ENCODE data around the gene VPS9D1.

VPS9D1 gene

GRCh38 chr16:89720813-89721545, at the start of gene VPS9D1, which contains the start of gene ZNF276:
VPS9D1 (minus strand) TSS chr16:89720898; CDS start chr16:89720861, 37 bp downstream.
ZNF276 (plus strand) TSS chr16:89721537; CDS start chr16:89721641, 104 bp downstream.
- peaks cover 15 to 21% of the 10 kb centered on the region in 2 donors for H3K36me3 ChIP-seq (ENCODE audit: control insufficient read depth in 2 of 2, insufficient read depth in 2 of 2, low read length in 2 of 2)
- peak within 1 kb of the TSS; percentile 97 to 99 for H3K27ac ChIP-seq (ENCODE audit: low read depth in 2 of 2, low read length in 2 of 2)
- no peaks in the 10 kb centered on the region for H3K27me3 ChIP-seq (ENCODE audit: control insufficient read depth in 2 of 2, insufficient read depth in 2 of 2, low read length in 2 of 2)
- H3K4me3 ChIP-seq (ENCODE audit: low read length in 2 of 2), result peak within 1 kb of the TSS; percentile 65 to 82
- peaks cover 34 to 37% of the 10 kb centered on the region in 2 donors for H3K4me1 ChIP-seq (ENCODE audit: control insufficient read depth in 2 of 2, insufficient read depth in 2 of 2, low read length in 2 of 2)
- no peaks in the 10 kb centered on the region for H3K9me3 ChIP-seq (ENCODE audit: control insufficient read depth in 2 of 2, low read length in 2 of 2)
- H3K9ac ChIP-seq (ENCODE audit: low read depth in 1 of 2, low read length in 2 of 2), result peak within 1 kb of the TSS; percentile 89 to 92

DNA sequence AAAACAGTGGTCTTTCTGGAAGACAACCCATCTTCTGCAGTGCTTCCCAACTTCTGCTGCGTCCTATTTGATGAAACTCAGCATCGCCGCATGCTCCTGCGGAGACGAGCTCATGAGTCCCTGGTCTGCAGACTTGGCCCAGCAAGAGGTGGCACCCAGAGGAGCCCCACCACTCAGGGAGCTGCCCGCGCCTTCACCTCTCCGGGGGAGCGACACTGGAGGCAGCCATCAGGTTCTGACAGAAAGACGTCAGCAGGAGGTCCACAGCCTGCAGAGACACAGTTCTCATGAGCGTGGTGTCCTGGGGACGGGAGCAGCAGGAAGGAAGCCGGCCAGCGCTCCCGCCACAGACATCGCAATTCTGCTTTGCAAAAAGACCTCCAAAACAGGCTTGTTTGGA, 49.7 kb upstream of the VPS9D1 start:
- Histone ChIP-seq H3K4me1 (ENCODE audit: control insufficient read depth in 2 of 2, insufficient read depth in 2 of 2, low read length in 2 of 2) (peaks cover 1 to 3% of the 10 kb centered on the region in 2 donors), H3K36me3 (ENCODE audit: control insufficient read depth in 2 of 2, insufficient read depth in 2 of 2, low read length in 2 of 2) (peaks cover 3 to 7% of the 10 kb centered on the region in 2 donors), H3K4me3 (ENCODE audit: low read length in 2 of 2) (no peak overlapping the region), H3K27me3 (ENCODE audit: control insufficient read depth in 2 of 2, insufficient read depth in 2 of 2, low read length in 2 of 2) (no peaks in the 10 kb centered on the region), H3K9me3 (ENCODE audit: control insufficient read depth in 2 of 2, low read length in 2 of 2) (no peaks in the 10 kb centered on the region), H3K9ac (ENCODE audit: low read depth in 1 of 2, low read length in 2 of 2) (no peak overlapping the region), H3K27ac (ENCODE audit: low read depth in 2 of 2, low read length in 2 of 2) (no peak overlapping the region)

DNA sequence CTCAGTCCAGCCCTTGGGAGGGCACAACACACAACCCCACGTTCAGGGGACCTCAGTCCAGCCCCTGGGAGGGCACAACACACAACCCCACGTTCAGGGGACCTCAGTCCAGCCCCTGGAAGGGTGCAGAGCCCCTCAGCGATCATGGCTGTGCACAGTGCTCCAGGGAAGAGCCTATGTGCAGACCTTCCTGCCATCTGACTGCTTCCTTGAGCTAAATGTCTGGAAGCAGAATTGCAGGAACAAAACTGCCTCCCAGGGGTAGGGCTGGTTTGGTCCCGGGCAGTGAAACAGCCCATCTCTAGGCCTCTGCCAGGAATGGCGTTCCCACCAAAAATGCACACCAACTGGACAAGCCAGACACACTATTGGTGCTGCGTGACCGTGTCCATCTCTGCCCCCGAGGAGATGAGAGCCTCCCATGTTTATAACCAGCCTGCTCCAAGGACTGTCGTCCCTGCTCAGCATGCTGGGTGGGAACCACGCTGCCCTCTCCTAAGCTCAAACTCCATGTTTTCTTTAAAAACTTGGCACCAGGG, 44.7 kb upstream of the VPS9D1 start:
- peaks cover 0 to 6% of the 10 kb centered on the region in 2 donors for H3K36me3 ChIP-seq (ENCODE audit: control insufficient read depth in 2 of 2, insufficient read depth in 2 of 2, low read length in 2 of 2)
- H3K27ac ChIP-seq (ENCODE audit: low read depth in 2 of 2, low read length in 2 of 2), result peak overlapping the region; percentile 69 to 81
- peak overlapping the region; percentile 62 to 72 for H3K4me3 ChIP-seq (ENCODE audit: low read length in 2 of 2)

DNA sequence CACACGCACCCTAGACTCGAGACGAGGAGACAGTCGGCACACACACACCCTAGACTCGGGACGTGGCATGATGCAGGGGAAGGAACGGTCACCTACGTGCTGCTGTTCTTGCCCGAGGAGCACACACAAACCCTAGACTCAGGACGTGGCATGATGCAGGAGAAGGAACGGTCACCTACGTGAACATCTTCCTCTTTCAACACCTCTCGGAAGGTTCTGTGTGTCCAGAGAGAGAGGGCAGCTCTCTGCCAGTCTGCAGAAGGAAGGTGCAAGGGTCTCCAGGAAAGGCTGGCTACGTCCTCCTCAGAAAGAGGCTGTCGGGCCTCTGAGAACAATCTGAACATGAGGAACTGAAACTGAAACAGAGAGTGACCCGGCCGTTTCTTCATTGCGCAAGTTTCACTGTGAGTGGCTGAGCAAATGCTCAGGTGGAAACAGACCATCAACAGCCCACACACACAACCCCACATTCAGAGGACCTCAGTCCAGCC, 44.1 kb upstream of the VPS9D1 start:
- Histone ChIP-seq H3K27ac (ENCODE audit: low read depth in 2 of 2, low read length in 2 of 2) (peak overlapping the region; percentile 69 to 81), H3K4me3 (ENCODE audit: low read length in 2 of 2) (peak overlapping the region; percentile 62 to 72), H3K9ac (ENCODE audit: low read depth in 1 of 2, low read length in 2 of 2) (peak overlapping the region; percentile 57 to 60), H3K9me3 (ENCODE audit: control insufficient read depth in 2 of 2, low read length in 2 of 2) (no peaks in the 10 kb centered on the region), H3K4me1 (ENCODE audit: control insufficient read depth in 2 of 2, insufficient read depth in 2 of 2, low read length in 2 of 2) (peaks cover 9 to 15% of the 10 kb centered on the region in 2 donors), H3K27me3 (ENCODE audit: control insufficient read depth in 2 of 2, insufficient read depth in 2 of 2, low read length in 2 of 2) (no peaks in the 10 kb centered on the region), H3K36me3 (ENCODE audit: control insufficient read depth in 2 of 2, insufficient read depth in 2 of 2, low read length in 2 of 2) (peaks cover 0 to 6% of the 10 kb centered on the region in 2 donors)

More for the DNA sequence above, 44.7 kb upstream of the VPS9D1 start:
- no peaks in the 10 kb centered on the region for H3K9me3 ChIP-seq (ENCODE audit: control insufficient read depth in 2 of 2, low read length in 2 of 2)
- H3K4me1 ChIP-seq (ENCODE audit: control insufficient read depth in 2 of 2, insufficient read depth in 2 of 2, low read length in 2 of 2), result peaks cover 9 to 15% of the 10 kb centered on the region in 2 donors
- H3K27me3 ChIP-seq (ENCODE audit: control insufficient read depth in 2 of 2, insufficient read depth in 2 of 2, low read length in 2 of 2), result no peaks in the 10 kb centered on the region
- H3K9ac ChIP-seq (ENCODE audit: low read depth in 1 of 2, low read length in 2 of 2), result peak overlapping the region; percentile 57 to 60

- no peak overlapping the region for H3K27ac ChIP-seq (ENCODE audit: low read depth in 2 of 2, low read length in 2 of 2)
- peaks cover 9 to 15% of the 10 kb centered on the region in 2 donors for H3K4me1 ChIP-seq (ENCODE audit: control insufficient read depth in 2 of 2, insufficient read depth in 2 of 2, low read length in 2 of 2)
- H3K9ac ChIP-seq (ENCODE audit: low read depth in 1 of 2, low read length in 2 of 2), result no peak overlapping the region
- peaks cover 0 to 9% of the 10 kb centered on the region in 2 donors for H3K36me3 ChIP-seq (ENCODE audit: control insufficient read depth in 2 of 2, insufficient read depth in 2 of 2, low read length in 2 of 2)
- no peaks in the 10 kb centered on the region for H3K27me3 ChIP-seq (ENCODE audit: control insufficient read depth in 2 of 2, insufficient read depth in 2 of 2, low read length in 2 of 2)
- no peaks in the 10 kb centered on the region for H3K9me3 ChIP-seq (ENCODE audit: control insufficient read depth in 2 of 2, low read length in 2 of 2)
- peak overlapping the region in 1 of 2 donors; percentile 13 for H3K4me3 ChIP-seq (ENCODE audit: low read length in 2 of 2)
Measured at GRCh38 chr16:89761304-89761922, 40.7 kb upstream of the VPS9D1 start.

DNA sequence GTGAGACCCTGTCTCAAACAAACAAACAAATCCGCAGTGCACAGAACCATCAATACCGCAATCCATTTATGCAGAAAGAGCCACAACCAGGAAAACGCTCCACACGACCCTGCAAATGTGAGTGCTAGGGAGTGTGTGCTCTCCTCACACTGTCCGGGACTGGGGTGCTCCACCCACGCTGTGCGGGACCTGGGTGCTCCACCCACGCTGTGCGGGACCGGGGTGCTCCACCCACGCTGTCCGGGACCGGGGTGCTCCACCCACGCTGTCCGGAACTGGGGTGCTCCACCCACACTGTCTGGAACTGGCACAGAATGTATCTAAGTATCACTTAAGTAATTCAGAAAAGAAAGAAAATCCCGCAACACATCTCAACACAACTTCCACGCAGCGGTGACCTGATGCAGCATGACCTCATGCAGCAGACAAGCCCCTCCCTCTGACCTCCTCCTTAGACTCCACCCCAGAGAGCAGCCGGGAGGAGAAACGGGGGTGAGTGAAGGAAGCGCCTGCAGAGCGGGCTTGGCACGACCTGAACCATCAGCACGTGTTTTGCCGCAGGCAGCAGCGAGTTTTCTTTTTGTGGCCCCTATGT, 39.1 kb upstream of the VPS9D1 start:
- H3K9ac ChIP-seq (ENCODE audit: low read depth in 1 of 2, low read length in 2 of 2), result no peak overlapping the region
- peaks cover 0 to 9% of the 10 kb centered on the region in 2 donors for H3K36me3 ChIP-seq (ENCODE audit: control insufficient read depth in 2 of 2, insufficient read depth in 2 of 2, low read length in 2 of 2)
- peaks cover 4 to 10% of the 10 kb centered on the region in 2 donors for H3K4me1 ChIP-seq (ENCODE audit: control insufficient read depth in 2 of 2, insufficient read depth in 2 of 2, low read length in 2 of 2)
- H3K4me3 ChIP-seq (ENCODE audit: low read length in 2 of 2), result no peak overlapping the region
- H3K27me3 ChIP-seq (ENCODE audit: control insufficient read depth in 2 of 2, insufficient read depth in 2 of 2, low read length in 2 of 2), result no peaks in the 10 kb centered on the region
- H3K9me3 ChIP-seq (ENCODE audit: control insufficient read depth in 2 of 2, low read length in 2 of 2), result no peaks in the 10 kb centered on the region
- H3K27ac ChIP-seq (ENCODE audit: low read depth in 2 of 2, low read length in 2 of 2), result no peak overlapping the region

DNA sequence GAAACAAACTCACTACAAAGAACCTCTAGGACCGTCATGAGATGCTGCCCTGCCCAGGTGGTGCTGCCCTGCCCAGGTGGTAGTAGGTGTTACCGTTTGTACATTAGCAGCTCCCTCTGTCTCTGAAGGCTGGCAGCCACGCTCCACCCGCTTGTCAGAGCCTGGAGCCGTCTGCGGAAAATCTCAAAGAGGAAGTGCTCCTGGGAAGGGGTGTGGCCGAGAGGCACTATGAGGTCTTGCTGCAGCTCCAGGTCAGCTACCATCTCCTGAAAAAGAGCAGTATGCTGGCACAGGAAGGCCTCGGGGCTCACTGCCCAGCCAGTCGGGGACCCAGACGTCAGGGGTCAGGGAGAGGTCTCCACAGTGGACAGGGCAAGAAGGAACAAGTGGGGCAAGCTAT, 28.9 kb upstream of the VPS9D1 start:
- H3K4me1 ChIP-seq (ENCODE audit: control insufficient read depth in 2 of 2, insufficient read depth in 2 of 2, low read length in 2 of 2), result peaks cover 0 to 3% of the 10 kb centered on the region in 2 donors
- peak overlapping the region in 1 of 2 donors; percentile 24 for H3K9ac ChIP-seq (ENCODE audit: low read depth in 1 of 2, low read length in 2 of 2)
- H3K4me3 ChIP-seq (ENCODE audit: low read length in 2 of 2), result no peak overlapping the region
- H3K36me3 ChIP-seq (ENCODE audit: control insufficient read depth in 2 of 2, insufficient read depth in 2 of 2, low read length in 2 of 2), result peaks cover 5 to 21% of the 10 kb centered on the region in 2 donors
- no peaks in the 10 kb centered on the region for H3K27me3 ChIP-seq (ENCODE audit: control insufficient read depth in 2 of 2, insufficient read depth in 2 of 2, low read length in 2 of 2)
- no peak overlapping the region for H3K27ac ChIP-seq (ENCODE audit: low read depth in 2 of 2, low read length in 2 of 2)
- H3K9me3 ChIP-seq (ENCODE audit: control insufficient read depth in 2 of 2, low read length in 2 of 2), result no peaks in the 10 kb centered on the region

DNA sequence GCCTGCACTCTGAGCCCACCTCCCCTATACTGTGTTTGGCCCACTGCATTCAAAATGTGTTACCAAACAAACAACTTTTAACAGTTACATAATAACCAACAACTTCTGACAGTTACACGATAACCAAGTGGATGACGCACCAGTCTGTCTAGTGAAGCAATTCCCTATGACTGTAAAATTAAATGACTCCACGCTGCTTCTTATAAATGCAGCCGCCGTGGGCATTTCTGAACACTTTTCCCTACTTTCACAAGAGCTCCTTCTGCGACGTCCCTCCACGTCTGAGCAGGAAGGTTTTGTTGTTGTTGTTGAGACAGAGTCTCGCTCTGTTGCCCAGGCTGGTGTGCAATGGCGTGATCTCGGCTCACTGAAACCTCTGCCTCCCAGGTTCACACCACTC, 28.2 kb upstream of the VPS9D1 start:
- Histone ChIP-seq H3K9me3 (ENCODE audit: control insufficient read depth in 2 of 2, low read length in 2 of 2) (no peaks in the 10 kb centered on the region), H3K27ac (ENCODE audit: low read depth in 2 of 2, low read length in 2 of 2) (no peak overlapping the region), H3K4me3 (ENCODE audit: low read length in 2 of 2) (no peak overlapping the region), H3K36me3 (ENCODE audit: control insufficient read depth in 2 of 2, insufficient read depth in 2 of 2, low read length in 2 of 2) (peaks cover 5 to 21% of the 10 kb centered on the region in 2 donors), H3K4me1 (ENCODE audit: control insufficient read depth in 2 of 2, insufficient read depth in 2 of 2, low read length in 2 of 2) (peaks cover 0 to 3% of the 10 kb centered on the region in 2 donors), H3K9ac (ENCODE audit: low read depth in 1 of 2, low read length in 2 of 2) (no peak overlapping the region), H3K27me3 (ENCODE audit: control insufficient read depth in 2 of 2, insufficient read depth in 2 of 2, low read length in 2 of 2) (no peaks in the 10 kb centered on the region)

- no peak overlapping the region for H3K9ac ChIP-seq (ENCODE audit: low read depth in 1 of 2, low read length in 2 of 2)
- no peak overlapping the region for H3K4me3 ChIP-seq (ENCODE audit: low read length in 2 of 2)
- H3K9me3 ChIP-seq (ENCODE audit: control insufficient read depth in 2 of 2, low read length in 2 of 2), result no peaks in the 10 kb centered on the region
- H3K4me1 ChIP-seq (ENCODE audit: control insufficient read depth in 2 of 2, insufficient read depth in 2 of 2, low read length in 2 of 2), result peaks cover 0 to 3% of the 10 kb centered on the region in 2 donors
- H3K27ac ChIP-seq (ENCODE audit: low read depth in 2 of 2, low read length in 2 of 2), result no peak overlapping the region
- peaks cover 5 to 21% of the 10 kb centered on the region in 2 donors for H3K36me3 ChIP-seq (ENCODE audit: control insufficient read depth in 2 of 2, insufficient read depth in 2 of 2, low read length in 2 of 2)
- H3K27me3 ChIP-seq (ENCODE audit: control insufficient read depth in 2 of 2, insufficient read depth in 2 of 2, low read length in 2 of 2), result no peaks in the 10 kb centered on the region
Measured at GRCh38 chr16:89748076-89748475, 27.4 kb upstream of the VPS9D1 start.

All from mucosa of rectum (tissue), 2 donors.